Measurements from ENCODE around the gene ABCA4.

ABCA4 gene

DNA sequence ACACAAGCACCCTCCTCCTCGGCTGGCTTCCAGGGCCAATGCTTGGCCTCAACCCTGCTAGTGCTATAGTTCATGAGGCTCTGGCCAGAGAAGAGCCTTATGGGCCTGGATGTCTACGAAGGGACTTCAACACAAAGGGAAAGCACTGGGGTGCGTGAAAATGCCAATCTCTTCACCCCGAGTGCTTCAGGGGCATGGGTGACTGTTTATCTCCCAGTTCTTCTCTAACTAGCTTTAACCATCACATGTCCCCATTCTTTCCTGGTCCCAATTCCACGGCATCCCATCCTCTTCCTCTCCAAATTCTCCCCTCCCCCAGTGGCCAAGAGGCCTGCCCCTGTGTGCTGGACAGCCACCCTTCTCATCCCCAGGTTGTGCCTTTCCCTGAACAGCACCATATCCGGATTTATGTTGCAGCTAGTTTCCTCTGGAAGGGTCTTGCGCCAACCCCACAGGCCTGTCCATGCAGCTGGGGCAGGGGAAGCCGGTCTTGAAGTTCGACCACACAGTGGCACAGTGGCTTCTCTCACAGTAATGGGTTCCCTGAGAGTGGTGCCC lies 16.7 kb downstream of the ABCA4 start:
- no peak for DNase-seq

GRCh38 chr1:94103608-94104007 lies 17.3 kb downstream of the ABCA4 start:
- no peak for DNase-seq

GRCh38 chr1:94101613-94102525 lies 19.1 kb downstream of the ABCA4 start:
- no peak for DNase-seq

GRCh38 chr1:94100785-94101612 lies 19.9 kb downstream of the ABCA4 start:
- no peak for DNase-seq

DNA sequence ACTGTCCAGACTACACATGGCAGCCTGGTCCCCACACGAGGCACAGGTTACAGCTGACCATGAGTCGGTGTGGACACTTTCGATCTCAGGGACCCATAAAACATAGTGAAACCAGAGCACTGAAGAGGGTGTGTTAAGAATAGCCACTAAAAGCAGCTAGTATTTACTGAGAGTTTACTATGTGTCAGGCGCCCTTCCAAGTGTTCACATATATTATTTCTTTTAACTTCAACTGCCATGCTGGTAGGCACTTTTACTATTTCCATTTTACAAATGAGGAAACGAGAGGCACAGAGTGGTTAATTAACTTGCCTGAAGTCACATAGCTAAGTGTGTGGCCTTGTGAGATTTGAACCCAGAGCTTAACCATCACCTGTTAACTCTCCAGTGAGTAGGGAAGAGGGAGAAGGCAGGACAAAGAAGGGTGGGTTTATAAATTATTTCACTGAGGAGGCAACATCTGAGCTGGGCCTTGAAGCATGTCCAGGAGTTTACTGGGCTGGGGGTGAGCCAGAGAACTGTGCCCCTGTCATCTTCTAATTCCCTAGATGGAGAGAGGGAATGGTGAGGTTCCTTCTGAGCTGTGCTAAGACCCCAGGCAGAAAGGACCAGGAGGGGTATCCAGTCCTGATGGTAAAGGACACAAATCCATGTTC lies 20.7 kb downstream of the ABCA4 start:
- DNase-seq: no peak

DNA sequence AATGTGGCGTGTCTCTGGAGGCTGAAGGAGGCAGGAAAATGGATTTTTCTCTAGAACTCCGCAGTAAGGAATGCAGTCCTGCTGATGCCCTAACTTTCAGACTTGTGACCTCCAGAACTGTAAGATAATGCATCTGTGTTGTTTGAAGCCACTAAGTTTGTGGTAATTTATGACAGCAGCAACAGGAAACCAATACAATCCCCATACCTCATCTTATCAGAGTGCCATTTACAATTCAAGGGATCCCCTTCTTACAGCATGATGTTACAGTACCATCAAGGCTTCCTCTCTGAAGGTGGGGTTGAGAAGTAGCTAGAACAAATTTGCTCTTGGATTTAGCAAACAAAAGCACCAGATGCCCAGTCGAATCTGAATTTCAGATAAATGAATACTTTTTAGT lies 21.6 kb downstream of the ABCA4 start:
- DNase-seq: no peak

DNA sequence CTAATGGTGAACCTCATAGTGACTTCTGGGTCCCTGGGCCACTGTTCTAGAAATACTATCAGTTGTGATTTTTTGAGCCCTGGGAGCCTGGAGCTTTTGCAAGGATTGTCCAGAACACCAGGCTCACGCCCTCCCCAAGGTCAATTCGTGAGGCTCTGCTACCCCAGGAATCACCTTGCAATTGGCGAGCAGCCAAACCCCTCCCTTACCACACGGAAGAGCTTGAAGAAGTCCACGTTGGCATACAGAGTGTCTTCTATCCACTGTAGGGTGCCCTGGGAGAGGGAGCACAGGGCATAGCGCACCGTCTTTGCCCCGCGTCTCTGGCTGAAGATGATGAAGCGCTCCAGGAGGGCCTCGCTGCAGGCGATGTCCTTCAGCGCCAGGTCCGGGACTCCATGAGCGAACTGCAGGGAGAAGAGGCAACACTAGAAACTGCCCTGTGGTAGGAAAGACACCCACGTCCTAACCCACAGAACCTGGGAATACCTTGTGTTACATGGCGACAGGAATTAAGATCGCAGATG lies 22.3 kb downstream of the ABCA4 start:
- no peak for DNase-seq

DNA sequence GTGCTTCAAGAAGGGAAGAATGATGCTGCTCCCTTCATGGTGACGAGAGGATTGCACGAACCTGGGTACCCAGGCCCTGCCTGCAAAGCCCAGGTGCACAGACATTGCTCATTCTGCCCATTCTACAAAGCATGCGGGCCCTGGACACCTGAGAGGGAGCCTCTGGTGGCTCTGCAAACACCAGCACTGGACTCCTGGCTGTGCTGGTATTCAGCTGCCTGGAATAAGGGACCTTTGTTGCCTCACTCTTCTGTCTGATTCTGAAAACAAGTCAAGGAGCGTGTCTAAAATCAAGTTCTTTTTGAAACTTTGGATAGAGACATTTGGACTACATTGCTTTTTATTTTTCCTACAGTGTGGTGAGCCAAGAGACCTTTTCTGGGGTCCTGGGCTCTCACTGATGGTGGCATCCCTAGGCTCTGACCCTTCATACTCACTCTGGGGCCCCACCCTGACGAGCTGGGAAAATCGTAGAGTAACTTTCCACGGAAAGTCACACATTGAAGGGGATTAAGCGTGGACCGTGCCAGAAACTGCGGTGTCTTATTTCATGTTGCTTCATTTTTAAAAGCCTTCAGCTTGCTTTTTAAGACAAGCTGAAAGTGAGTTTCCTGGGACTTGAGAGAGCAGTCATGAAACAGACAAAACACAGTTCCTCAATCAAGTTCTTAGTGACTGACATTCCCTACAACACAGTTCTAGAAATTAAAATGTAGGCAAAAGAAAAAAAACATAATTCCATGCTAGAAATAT lies 24.0 kb downstream of the ABCA4 start:
- no peak for DNase-seq

DNA sequence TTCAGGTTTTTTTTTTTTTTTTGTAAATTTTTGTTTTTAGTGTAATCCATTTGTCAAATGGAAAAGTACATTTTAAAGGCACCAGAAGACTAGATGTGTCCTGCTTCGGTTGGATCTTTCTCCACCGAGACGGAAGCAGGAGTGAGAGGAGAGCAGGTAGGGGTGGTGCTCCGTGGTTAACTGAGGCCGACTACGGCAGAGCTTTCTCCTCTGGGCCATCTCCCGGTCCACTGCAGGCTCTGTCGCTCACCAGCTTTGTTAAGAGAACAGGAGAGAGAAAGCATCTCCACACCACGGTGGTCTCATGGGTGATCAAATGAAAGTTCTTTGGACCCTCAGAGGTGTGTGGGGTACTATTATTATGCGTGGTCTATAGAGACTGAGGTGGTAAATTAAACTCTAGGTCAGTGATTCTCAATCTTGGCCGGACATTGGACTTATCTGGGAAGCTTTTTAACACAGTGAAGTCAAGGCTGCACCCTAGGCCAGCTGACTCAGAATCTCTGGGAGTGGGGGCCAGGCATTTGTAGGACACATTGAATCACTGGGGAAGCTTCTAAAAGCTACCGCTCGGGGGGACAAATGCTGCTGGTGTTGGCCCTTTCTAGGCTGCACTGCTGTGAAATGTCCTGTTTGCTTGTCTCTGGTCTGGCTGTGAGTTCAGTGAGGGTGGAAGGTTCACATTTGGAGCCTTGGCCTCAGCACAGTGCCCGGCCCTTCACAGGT lies 25.0 kb downstream of the ABCA4 start:
- no peak for DNase-seq

DNA sequence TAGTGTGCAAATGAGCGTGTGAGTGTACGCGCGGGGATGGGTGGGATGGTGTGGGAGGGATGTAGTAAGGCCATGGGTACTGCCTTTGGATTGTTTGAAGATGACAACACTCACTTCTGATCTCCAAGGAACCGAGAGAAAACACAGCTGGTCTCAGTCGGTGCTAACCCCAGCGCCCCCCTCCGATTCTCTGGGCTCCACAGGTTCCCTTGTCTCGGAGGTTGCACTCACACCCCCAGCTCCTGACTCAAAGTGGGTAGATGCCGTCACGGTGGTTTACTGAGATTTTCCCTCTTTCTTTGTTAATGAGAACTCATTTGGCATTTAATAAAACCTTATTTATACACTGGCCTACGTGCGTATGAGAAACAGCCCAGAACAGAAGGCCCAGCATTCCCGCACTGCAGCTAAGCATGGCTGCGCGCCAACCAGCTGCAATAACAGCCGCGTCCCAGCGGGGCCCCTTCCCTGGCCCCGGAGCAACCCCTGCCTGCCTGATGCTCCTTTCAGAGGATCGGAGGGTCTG lies 25.8 kb downstream of the ABCA4 start:
- no peak for DNase-seq

GRCh38 chr1:94094469-94095111 lies 26.4 kb downstream of the ABCA4 start:
- no peak for DNase-seq

- no peak for DNase-seq
Measured at GRCh38 chr1:94093996-94094395, 27.0 kb downstream of the ABCA4 start.

DNA sequence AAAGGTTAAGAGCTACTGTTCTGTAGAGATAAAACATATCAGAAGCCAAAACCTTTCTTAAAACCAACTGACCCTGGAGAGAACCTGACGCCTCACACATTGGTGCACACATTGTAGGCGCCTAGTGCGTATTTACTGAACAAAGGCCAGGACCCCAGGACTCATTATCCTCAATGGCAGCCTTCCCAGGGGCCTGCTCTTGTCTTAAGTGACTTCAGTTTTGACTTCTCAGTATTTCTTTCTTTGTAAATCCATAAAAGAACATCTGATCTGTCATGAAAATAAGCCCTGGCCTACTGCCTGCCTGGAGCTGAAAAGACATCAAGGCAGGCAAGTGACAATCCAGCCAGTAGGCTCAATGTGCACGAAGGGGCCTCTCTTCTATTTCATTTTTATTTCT lies 27.6 kb downstream of the ABCA4 start:
- no peak for DNase-seq

DNA sequence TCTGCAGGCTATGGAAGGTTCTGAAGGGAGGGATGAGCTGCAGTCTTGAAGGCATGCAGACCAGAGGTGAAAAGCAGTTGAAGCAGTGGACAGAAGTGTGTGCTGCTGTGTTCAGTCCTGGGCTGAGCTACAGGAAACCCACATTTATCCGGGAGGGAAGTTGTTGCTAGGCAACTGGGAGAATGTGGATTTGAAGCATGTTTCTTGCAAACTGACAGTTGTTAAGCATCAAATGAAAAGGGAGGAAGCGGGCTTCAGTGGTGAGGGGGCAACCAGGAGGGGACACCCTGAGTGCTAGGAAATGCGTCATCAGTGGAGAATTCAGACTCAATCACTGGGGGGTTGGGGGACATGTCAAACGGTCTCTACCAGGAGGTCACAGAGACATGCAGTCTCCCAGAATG lies 28.7 kb downstream of the ABCA4 start:
- DNase-seq: no peak

DNA sequence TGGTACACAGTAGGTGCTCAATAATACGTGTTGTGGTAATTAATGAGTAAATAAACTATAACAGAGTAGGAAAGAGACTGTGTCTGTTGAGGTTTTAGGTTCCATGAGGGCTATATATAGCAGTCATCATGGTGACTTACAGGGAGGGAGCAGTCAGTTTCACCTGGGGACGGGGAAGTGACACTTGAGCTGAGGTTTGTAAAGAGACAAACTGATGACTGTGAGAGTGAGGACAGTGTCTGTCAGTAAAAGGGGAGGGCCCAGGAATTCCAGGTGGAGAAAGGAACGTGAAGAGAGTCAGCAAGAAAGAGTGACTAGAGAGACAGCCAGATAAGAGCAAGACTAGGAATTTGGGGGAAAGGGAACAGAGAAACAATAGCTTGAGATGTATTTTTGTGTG lies 30.2 kb downstream of the ABCA4 start:
- DNase-seq: no peak

GRCh38 chr1:94087193-94087592 lies 33.8 kb downstream of the ABCA4 start:
- DNase-seq: no peak

- no peak for DNase-seq
Measured at GRCh38 chr1:94084547-94084946, 36.4 kb downstream of the ABCA4 start.

DNA sequence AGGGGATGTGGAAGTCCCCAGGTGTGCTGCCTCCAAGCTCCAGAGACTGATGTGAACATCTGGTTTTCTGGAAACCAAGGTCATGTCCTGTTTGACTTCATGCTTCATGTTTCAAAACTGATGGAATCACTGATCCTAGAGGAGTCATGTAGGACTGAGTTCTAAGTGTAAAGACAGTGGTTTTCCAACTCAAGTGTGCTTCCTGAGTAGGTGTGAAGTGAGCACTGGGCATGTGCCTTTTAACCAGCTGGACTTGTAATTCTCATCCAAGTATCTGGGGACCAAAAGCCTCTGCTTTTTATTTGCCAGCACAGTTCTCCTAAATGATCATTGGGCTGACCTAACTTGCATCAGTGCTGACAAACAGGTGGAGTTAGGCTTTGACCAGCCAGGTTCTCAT lies 36.9 kb downstream of the ABCA4 start:
- no peak for DNase-seq

DNA sequence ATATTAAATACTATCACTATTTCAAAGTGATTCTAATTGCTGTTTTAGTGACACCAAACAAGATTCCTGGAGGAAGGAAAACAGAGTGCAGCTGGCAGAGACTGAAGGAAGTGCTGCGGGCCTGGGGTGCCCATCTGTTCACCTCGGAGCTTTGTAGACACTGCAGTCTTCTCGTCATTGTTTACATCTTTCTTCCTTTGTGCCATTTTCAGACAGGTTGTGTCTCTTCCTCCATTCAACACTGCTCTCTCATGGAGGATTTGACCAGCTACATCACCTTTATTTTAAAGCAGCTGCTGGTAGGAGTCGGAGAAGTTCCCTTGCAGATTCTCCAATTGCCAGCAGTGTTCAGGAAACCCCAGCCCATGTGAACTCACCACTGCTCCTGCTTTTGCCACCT lies 37.3 kb downstream of the ABCA4 start:
- DNase-seq: no peak

GRCh38 chr1:94081566-94082344 lies 39.2 kb downstream of the ABCA4 start:
- DNase-seq: no peak

Data from activated CD4-positive, alpha-beta T cell treated with anti-CD3 and anti-CD28 coated beads for 1 hour (primary cell).